H1 (cell line): ENCODE results near the gene SLC12A7. TPM values are rescaled to one million over a fixed set of nuclear protein-coding genes. Genes with fewer than 3 reads are reported as not detected.

Experiments used
- CTCF ChIA-PET: fragments of 300-600 bp; sonication (Branson Sonifier 250); formaldehyde crosslinking; loops from one replicate; lab custom pipeline; 2021; ENCODE audit not compliant: partially characterized antibody; lab: Charles Lee
- POLR2A ChIA-PET: fragments of 300-600 bp; sonication (Branson Sonifier 250); formaldehyde crosslinking; loops from one replicate; lab custom pipeline; 2021; ENCODE audit warnings: inconsistent platforms; ENCODE audit not compliant: partially characterized antibody; lab: Charles Lee
- DNase-seq, 2 experiments: peaks; one replicate each; pipeline versions ENCODE4 v3.0.0 to v3.0.0-alpha.2; 2010 to 2022; ENCODE audit warnings: low spot score in 2 of 2, low read depth in 1 of 2, mixed read lengths in 1 of 2
- FAIRE-seq: peaks from 2 replicates; lab custom pipeline; 2011; peaks lifted over from hg19 to GRCh38; lab: Jason Lieb, UNC
- H2AFZ ChIP-seq: 2 replicates; pipeline ENCODE4 v1.8.1; 2012; ENCODE audit warnings: low read length, inconsistent platforms
- H2AK5ac ChIP-seq: 2 replicates; pipeline ENCODE4 v1.6.1; 2013; ENCODE audit warnings: low read depth, low read length
- H2BK120ac ChIP-seq: replicated peaks from 2 replicates; pipeline ENCODE3; 2013; ENCODE audit warnings: low read depth, low read length, inconsistent platforms
- H2BK12ac ChIP-seq: 2 replicates; pipeline ENCODE4 v1.6.1; 2013; ENCODE audit warnings: low read depth, low read length
- H2BK15ac ChIP-seq: 2 replicates; pipeline ENCODE4 v1.6.1; 2013; ENCODE audit warnings: low read length
- H2BK20ac ChIP-seq: 2 replicates; pipeline ENCODE4 v1.6.1; 2013; ENCODE audit warnings: low read length
- H2BK5ac ChIP-seq: 2 replicates; pipeline ENCODE4 v1.6.1; 2013; ENCODE audit warnings: low read depth, low read length
- H3K14ac ChIP-seq: 2 replicates; pipeline ENCODE4 v1.6.1; 2013; ENCODE audit warnings: inconsistent platforms; ENCODE audit not compliant: insufficient read length
- H3K18ac ChIP-seq: 2 replicates; pipeline ENCODE4 v1.6.1; 2013; ENCODE audit warnings: low read length; ENCODE audit errors: extremely low read depth
- H3K23ac ChIP-seq: 2 replicates; pipeline ENCODE4 v1.6.1; 2013; ENCODE audit warnings: inconsistent platforms; ENCODE audit not compliant: insufficient read length
- H3K23me2 ChIP-seq: 2 replicates; pipeline ENCODE4 v1.6.1; 2013; ENCODE audit warnings: low read depth, low read length
- H3K27ac ChIP-seq: 2 replicates; pipeline ENCODE4 v1.6.1; 2011; ENCODE audit warnings: low read depth, low read length, inconsistent platforms
- H3K27me3 ChIP-seq, 4 experiments: replicated peaks in 1 of 4; 1 replicate in 1 of 4; 2 replicates in 3 of 4; pipeline versions ENCODE4 v1.6.1 to v1.8.1; 2011 to 2013; ENCODE audit warnings: low read length in 3 of 4, mild to moderate bottlenecking in 3 of 4, inconsistent platforms in 2 of 4, mixed read lengths in 2 of 4, moderate library complexity in 1 of 4; ENCODE audit not compliant: control insufficient read depth in 3 of 4, insufficient read depth in 3 of 4; ENCODE audit errors: extremely low read depth in 1 of 4
- H3K36me3 ChIP-seq, 4 experiments: 2 replicates each; pipeline versions ENCODE4 v1.6.1 to v1.8.1; 2011 to 2013; ENCODE audit warnings: mild to moderate bottlenecking in 4 of 4, low read length in 3 of 4, moderate library complexity in 2 of 4, control low read depth in 1 of 4, inconsistent platforms in 1 of 4; ENCODE audit not compliant: insufficient read depth in 4 of 4, control insufficient read depth in 2 of 4
- H3K4ac ChIP-seq: replicated peaks from 2 replicates; pipeline ENCODE3; 2013; ENCODE audit warnings: low read length, low read depth, mixed read lengths, inconsistent platforms; ENCODE audit not compliant: insufficient read length
- H3K4me1 ChIP-seq, 4 experiments: replicated peaks in 1 of 4; 1 replicate in 1 of 4; 2 replicates in 3 of 4; pipeline versions ENCODE4 v1.6.1 to v1.8.1; 2011 to 2013; ENCODE audit warnings: low read length in 3 of 4, inconsistent platforms in 2 of 4, mixed read lengths in 1 of 4; ENCODE audit not compliant: insufficient read depth in 4 of 4, control insufficient read depth in 3 of 4
- H3K4me2 ChIP-seq, 2 experiments: 2 replicates each; pipeline versions ENCODE4 v1.6.1 to v1.8.1; 2011 to 2013; ENCODE audit warnings: low read depth in 2 of 2, low read length in 2 of 2, control low read depth in 1 of 2, inconsistent platforms in 1 of 2, mild to moderate bottlenecking in 1 of 2; ENCODE audit not compliant: insufficient read depth in 1 of 2
- H3K4me3 ChIP-seq, 4 experiments: fragments of 200-600, 300-600 bp in 1 of 4; sonication (generic), shearing (Covaris generic), sonication (Bioruptor Twin) in 1 of 4; 2 replicates each; pipeline versions ENCODE4 v1.5.1 to v1.8.1; 2011 to 2016; ENCODE audit warnings: low read length in 4 of 4, low read depth in 3 of 4, control low read depth in 2 of 4, inconsistent platforms in 2 of 4, mild to moderate bottlenecking in 2 of 4, mixed read lengths in 1 of 4, moderate library complexity in 1 of 4; ENCODE audit not compliant: insufficient read depth in 2 of 4; ENCODE audit errors: extremely low read depth in 1 of 4
- H3K56ac ChIP-seq: replicated peaks from 2 replicates; pipeline ENCODE3; 2013; ENCODE audit warnings: low read depth, mild to moderate bottlenecking, mixed read lengths, low read length, inconsistent platforms; ENCODE audit not compliant: insufficient read length
- H3K79me1 ChIP-seq: 2 replicates; pipeline ENCODE4 v1.6.1; 2013; ENCODE audit warnings: low read depth, low read length, control low read depth
- H3K79me2 ChIP-seq, 2 experiments: 2 replicates each; pipeline versions ENCODE4 v1.6.1 to v1.8.1; 2012 to 2013; ENCODE audit warnings: low read length in 2 of 2, mild to moderate bottlenecking in 2 of 2, inconsistent platforms in 1 of 2; ENCODE audit not compliant: insufficient read depth in 2 of 2, control insufficient read depth in 1 of 2
- H3K9ac ChIP-seq, 4 experiments: replicated peaks in 1 of 4; 1 replicate in 1 of 4; 2 replicates in 3 of 4; pipeline versions ENCODE4 v1.6.1 to v1.8.1; 2011 to 2013; ENCODE audit warnings: low read depth in 3 of 4, low read length in 3 of 4, control low read depth in 2 of 4, mild to moderate bottlenecking in 2 of 4, moderate library complexity in 2 of 4, inconsistent platforms in 1 of 4; ENCODE audit errors: extremely low read depth in 1 of 4
- H3K9me3 ChIP-seq, 2 experiments: 2 replicates each; pipeline versions ENCODE4 v1.6.1 to v1.8.1; 2012 to 2013; ENCODE audit warnings: mild to moderate bottlenecking in 2 of 2, moderate library complexity in 2 of 2, control low read depth in 1 of 2, inconsistent platforms in 1 of 2, low read depth in 1 of 2, low read length in 1 of 2, mixed read lengths in 1 of 2; ENCODE audit not compliant: insufficient read depth in 2 of 2
- H4K20me1 ChIP-seq, 2 experiments: replicated peaks in 1 of 2; 2 replicates each; pipeline versions ENCODE3 to v1.8.1; 2011 to 2013; ENCODE audit warnings: inconsistent platforms in 2 of 2, low read length in 2 of 2, mild to moderate bottlenecking in 1 of 2; ENCODE audit not compliant: insufficient read depth in 2 of 2, control insufficient read depth in 1 of 2
- H4K5ac ChIP-seq: 2 replicates; pipeline ENCODE4 v1.6.1; 2013; ENCODE audit warnings: low read length, low read depth, mixed read lengths, inconsistent platforms; ENCODE audit not compliant: insufficient read length
- H4K8ac ChIP-seq: 2 replicates; pipeline ENCODE4 v1.8.0; 2013; ENCODE audit warnings: mild to moderate bottlenecking, moderate library complexity, low read length, inconsistent platforms; ENCODE audit not compliant: insufficient read depth; ENCODE audit errors: extremely low read depth
- H4K91ac ChIP-seq: replicated peaks from 2 replicates; pipeline ENCODE3; 2013; ENCODE audit warnings: low read length, mixed read lengths, inconsistent platforms; ENCODE audit not compliant: insufficient read length
- BACH1 ChIP-seq: IDR thresholded peaks from 2 replicates; pipeline ENCODE4 v1.6.1; 2012; ENCODE audit warnings: low read length, improper control_type of control experiment
- EZH2 ChIP-seq: fragments of 200-600 bp; sonication (generic); IDR thresholded peaks from 2 replicates; pipeline ENCODE4 v1.7.1; 2012; ENCODE audit warnings: low read depth, mild to moderate bottlenecking, moderate library complexity, low read length, inconsistent platforms; ENCODE audit not compliant: severe bottlenecking
- HDAC2 ChIP-seq, 2 experiments: fragments of 300-600 bp in 1 of 2; sonication (generic) in 1 of 2; IDR thresholded peaks; 2 replicates each; pipeline ENCODE4 v1.6.1; 2011 to 2012; ENCODE audit warnings: low read depth in 2 of 2, low read length in 2 of 2, mild to moderate bottlenecking in 2 of 2, moderate library complexity in 2 of 2, borderline replicate concordance in 1 of 2, inconsistent platforms in 1 of 2
- KDM1A ChIP-seq: fragments of 200-600, 300-600 bp; sonication (generic); IDR thresholded peaks from 2 replicates; pipeline ENCODE4 v1.7.1; 2016; ENCODE audit warnings: mild to moderate bottlenecking, low read length, borderline replicate concordance
- KDM4A ChIP-seq: IDR thresholded peaks from one replicate; pipeline ENCODE4 v1.7.1; 2012; ENCODE audit warnings: low read depth, mild to moderate bottlenecking, moderate library complexity, low read length, inconsistent platforms; ENCODE audit not compliant: severe bottlenecking
- POLR2AphosphoS5 ChIP-seq: IDR thresholded peaks from 2 replicates; pipeline ENCODE4 v1.6.1; 2011; ENCODE audit warnings: low read depth, low read length
- SIN3A ChIP-seq, 2 experiments: IDR thresholded peaks in 1 of 2; conservative IDR thresholded peaks in 1 of 2; 2 replicates each; pipeline ENCODE4 v1.6.1; 2011 to 2012; ENCODE audit warnings: low read length in 2 of 2, improper control_type of control experiment in 1 of 2, low read depth in 1 of 2, mild to moderate bottlenecking in 1 of 2
- SP1 ChIP-seq: IDR thresholded peaks from 2 replicates; pipeline ENCODE4 v1.6.1; 2011; ENCODE audit warnings: low read depth, low read length
- WGBS, 2 experiments: shearing (Covaris generic) in 1 of 2; methylation state at CpG; one replicate each; pipeline versions ENCODE4 v1.1.6 to v1.1.7; 2013 to 2015; ENCODE audit warnings: low lambda C conversion rate in 2 of 2, mixed read lengths in 2 of 2, inconsistent platforms in 1 of 2, low coverage in 1 of 2, missing lambda C conversion rate in 1 of 2; ENCODE audit not compliant: insufficient replicate concordance in 2 of 2, insufficient coverage in 1 of 2, insufficient read length in 1 of 2; ENCODE audit errors: extremely low coverage in 1 of 2, missing lambda C conversion rate in 1 of 2; 5-methylcytosine and 5-hydroxymethylcytosine counted together
- polyA plus RNA-seq, 7 experiments: library from polyadenylated mRNA; depleted of rRNA in 3 of 7; stranded (reverse) in 5 of 7; unstranded in 2 of 7; fragments of >200 nt in 5 of 7; fragments of 200-250 nt in 2 of 7; gene quantifications; 1 replicate in 5 of 7; 2 replicates in 1 of 7; 4 replicates in 1 of 7; pipeline versions ENCODE4 v1.2.1 to v1.2.3, GENCODE V29; 2011 to 2013; ENCODE audit warnings: missing spikeins in 2 of 7, mixed read lengths in 2 of 7
- total RNA-seq: library from RNA; stranded (reverse); fragmentation: NEBNext Ultra II Directional; extraction: Animal tissue kit (Norgen Biotek cat#: 25700); gene quantifications from 2 replicates; pipeline ENCODE4 v1.2.1, GENCODE V29; 2021

Gene SLC12A7
- total and polyA plus RNA-seq, 2 of the 8 experiments (the other 6 are each of a cell fraction or from before 2014, with no cell fraction given) = 23.5 to 39.7 TPM

DNA sequence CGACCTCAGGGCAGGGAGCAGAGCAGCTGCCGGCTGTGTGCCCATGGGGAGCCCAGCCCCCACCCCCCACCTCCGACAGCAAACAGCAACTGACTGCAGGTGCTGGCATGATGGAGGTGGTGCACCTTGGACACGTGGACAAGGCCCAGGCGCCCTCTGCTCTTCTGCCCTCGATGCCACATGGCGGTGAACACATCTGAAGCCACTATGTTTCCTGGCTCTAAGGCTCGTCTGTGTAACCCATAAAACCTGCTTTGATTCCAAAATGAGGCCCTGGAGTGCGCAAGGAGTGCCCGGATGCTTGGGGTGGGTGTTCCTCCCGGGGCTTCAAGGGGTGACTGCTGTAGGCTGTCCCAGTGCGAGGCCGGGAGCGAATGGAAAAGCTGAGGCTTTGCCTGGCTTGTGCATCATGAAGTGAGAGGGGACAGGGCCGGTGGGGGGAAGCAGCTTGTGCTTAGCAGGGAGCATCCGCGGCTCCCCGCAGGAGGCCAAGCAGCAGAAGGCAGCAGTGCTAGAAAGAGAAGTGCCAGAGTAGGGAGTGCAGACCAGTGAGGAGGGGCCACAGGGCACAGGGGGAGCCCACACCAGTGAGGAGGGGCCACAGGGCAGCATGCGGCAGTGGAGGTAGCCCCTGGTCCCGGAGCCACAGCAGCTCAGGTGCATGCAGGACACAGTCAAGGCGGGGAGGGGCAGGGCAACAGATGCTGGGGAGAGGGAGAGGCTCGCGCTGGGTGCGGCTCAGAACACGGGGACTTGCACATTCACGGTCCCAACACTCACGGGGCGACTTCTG is 73.2 kb downstream of the SLC12A7 start:
- no peak overlapping the region for H3K4me3 ChIP-seq
- H3K56ac ChIP-seq = no peak overlapping the region
- no peak overlapping the region for H4K91ac ChIP-seq
- H2BK120ac ChIP-seq = no peak overlapping the region
- H4K8ac ChIP-seq = peak overlapping the region; percentile 14; the same call in 1 of the 2 replicates
- H2BK20ac ChIP-seq = no peak overlapping the region
- H3K4me1 ChIP-seq = no peaks in the 10 kb centered on the region; a peak in 1 of 7 replicates
- H3K27ac ChIP-seq = no peak overlapping the region
- H3K23ac ChIP-seq = no peak overlapping the region
- no peak overlapping the region for H3K18ac ChIP-seq
- H4K5ac ChIP-seq = no peak overlapping the region
- H4K20me1 ChIP-seq = peaks cover 0 to 10% of the 10 kb centered on the region in 2 experiments
- peaks cover 25% of the 10 kb centered on the region; the same call in 1 of the 2 replicates for H3K23me2 ChIP-seq
- ChIA-PET CTCF (interaction anchor here (1.1 to 1.5 kb wide), 5 partner anchors 19 to 102 kb away, joined by 3 to 4 read pairs (median 3); no protein-coding TSS in a partner anchor), POLR2A (interaction anchor here (1.9 kb wide), 1 partner anchor 11 kb away, joined by 5 read pairs; no protein-coding TSS in a partner anchor)
- peaks cover 10 to 25% of the 10 kb centered on the region in 2 experiments; a peak in 3 of 4 replicates for H3K9me3 ChIP-seq
- H3K4me2 ChIP-seq = no peak overlapping the region
- no peak overlapping the region for H2BK15ac ChIP-seq
- no peaks in the 10 kb centered on the region for H3K36me3 ChIP-seq
- H3K79me1 ChIP-seq = no peaks in the 10 kb centered on the region
- DNase-seq = no peak
- H3K14ac ChIP-seq = no peak overlapping the region
- no peaks in the 10 kb centered on the region for H3K27me3 ChIP-seq
- H2AK5ac ChIP-seq = 0 out of 2 replicates have a peak overlapping the region, but pooled peaks have one; percentile 39
- H3K4ac ChIP-seq = no peak overlapping the region
- 84% methylated on average over 28 of the region's 28 CpGs; no CpG with 5 or more reads in 1 of the 2 experiments for WGBS, 2 experiments
- H2BK12ac ChIP-seq = 0 out of 2 replicates have a peak overlapping the region, but pooled peaks have one; percentile 17
- H3K9ac ChIP-seq = no peak overlapping the region
- no peak overlapping the region for H2AFZ ChIP-seq
- H3K79me2 ChIP-seq = no peaks in the 10 kb centered on the region
- H2BK5ac ChIP-seq = peak overlapping the region; percentile 35; the same call in 1 of the 2 replicates
- no peak for FAIRE-seq
- TF ChIP-seq BACH1 = no peak
- TF ChIP-seq KDM1A = no peak
- TF ChIP-seq EZH2 = no peak
- no peak for TF ChIP-seq POLR2AphosphoS5
- TF ChIP-seq SP1 = no peak
- no peak for TF ChIP-seq HDAC2 (IDR thresholded peaks at IDR 0.05; ENCODE audit: borderline replicate concordance in 1 of 2, low read depth in 2 of 2, low read length in 2 of 2)
- no peak for TF ChIP-seq KDM4A
- no peak for TF ChIP-seq SIN3A (conservative IDR thresholded peaks at IDR 0.05 in 1 of 2, IDR thresholded peaks at IDR 0.05 in 1 of 2; ENCODE audit: low read depth in 1 of 2, low read length in 2 of 2)
